ENCODE measurements around the gene CRY1. TPM values are rescaled to one million over a fixed set of nuclear protein-coding genes. Genes with fewer than 3 reads are reported as not detected.

Gene CRY1
- total and polyA plus RNA-seq, 9 of the 15 experiments (the other 6 are each of a cell fraction or from before 2014, with no cell fraction given) = 8.7 to 33.3 (median 25.2) TPM

DNA sequence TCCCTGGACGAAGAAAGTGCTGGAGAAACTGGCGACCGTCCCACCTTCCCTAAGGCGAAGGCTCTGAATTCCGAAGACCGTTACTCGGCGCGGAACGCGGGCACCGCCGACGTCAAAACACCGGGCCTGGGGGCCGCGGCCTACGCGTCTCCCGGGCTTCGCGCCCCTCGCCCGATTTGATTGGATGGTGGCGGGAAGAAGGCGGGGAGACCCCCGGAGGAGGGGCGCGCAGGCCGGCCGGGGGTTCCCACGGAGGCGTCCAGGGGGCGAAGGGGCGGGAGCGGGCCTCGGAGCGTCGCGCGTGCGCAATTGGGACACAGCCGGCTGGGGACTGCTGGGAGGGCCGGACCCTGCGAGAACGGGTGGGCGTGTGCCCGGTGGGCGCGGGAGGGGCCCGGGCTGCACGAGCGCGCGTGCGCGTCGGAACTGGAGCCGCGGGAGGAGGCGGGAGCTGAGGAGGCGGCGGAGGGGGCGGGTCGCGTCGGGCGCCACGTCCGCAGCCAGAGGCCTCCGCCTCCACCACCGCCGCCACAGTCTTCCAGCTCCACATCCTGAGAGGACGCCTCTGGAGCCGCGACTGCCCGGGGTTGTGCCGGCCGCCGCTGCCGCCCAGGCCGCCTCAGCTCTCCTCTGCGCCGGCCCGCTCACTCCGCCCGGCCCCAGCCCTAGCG lies 137.8 kb downstream of the CRY1 start, which contains the start of gene TMEM263 (continued):
- TF ChIP-seq ESRRA (IDR thresholded peaks at IDR 0.05; ENCODE audit: borderline replicate concordance, low read depth) = peak; percentile 39; the same call in 1 of the 2 replicates
- TF ChIP-seq ZNF24 (IDR thresholded peaks at IDR 0.05) = no peak
- no peak for TF ChIP-seq MAFG (tag; conservative IDR thresholded peaks at IDR 0.05)
- TF ChIP-seq HNRNPH1 (optimal IDR thresholded peaks at IDR 0.05; ENCODE audit: low read depth, low read length) = no peak
- TF ChIP-seq CTBP1 (IDR thresholded peaks at IDR 0.05; ENCODE audit: borderline replicate concordance) = peak; percentile 53; the same call in 1 of the 2 replicates
- TF ChIP-seq, protein P1, sequence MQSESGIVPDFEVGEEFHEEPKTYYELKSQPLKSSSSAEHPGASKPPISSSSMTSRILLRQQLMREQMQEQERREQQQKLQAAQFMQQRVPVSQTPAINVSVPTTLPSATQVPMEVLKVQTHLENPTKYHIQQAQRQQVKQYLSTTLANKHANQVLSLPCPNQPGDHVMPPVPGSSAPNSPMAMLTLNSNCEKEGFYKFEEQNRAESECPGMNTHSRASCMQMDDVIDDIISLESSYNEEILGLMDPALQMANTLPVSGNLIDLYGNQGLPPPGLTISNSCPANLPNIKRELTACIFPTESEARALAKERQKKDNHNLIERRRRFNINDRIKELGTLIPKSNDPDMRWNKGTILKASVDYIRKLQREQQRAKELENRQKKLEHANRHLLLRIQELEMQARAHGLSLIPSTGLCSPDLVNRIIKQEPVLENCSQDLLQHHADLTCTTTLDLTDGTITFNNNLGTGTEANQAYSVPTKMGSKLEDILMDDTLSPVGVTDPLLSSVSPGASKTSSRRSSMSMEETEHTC (IDR thresholded peaks at IDR 0.05) = no peak
- TF ChIP-seq ZNF140 (CRISPR knock-in tag; IDR thresholded peaks at IDR 0.05) = no peak
- TF ChIP-seq ZFP30 (CRISPR knock-in tag; IDR thresholded peaks at IDR 0.05; ENCODE audit: borderline replicate concordance) = no peak
- TF ChIP-seq, protein P2, sequence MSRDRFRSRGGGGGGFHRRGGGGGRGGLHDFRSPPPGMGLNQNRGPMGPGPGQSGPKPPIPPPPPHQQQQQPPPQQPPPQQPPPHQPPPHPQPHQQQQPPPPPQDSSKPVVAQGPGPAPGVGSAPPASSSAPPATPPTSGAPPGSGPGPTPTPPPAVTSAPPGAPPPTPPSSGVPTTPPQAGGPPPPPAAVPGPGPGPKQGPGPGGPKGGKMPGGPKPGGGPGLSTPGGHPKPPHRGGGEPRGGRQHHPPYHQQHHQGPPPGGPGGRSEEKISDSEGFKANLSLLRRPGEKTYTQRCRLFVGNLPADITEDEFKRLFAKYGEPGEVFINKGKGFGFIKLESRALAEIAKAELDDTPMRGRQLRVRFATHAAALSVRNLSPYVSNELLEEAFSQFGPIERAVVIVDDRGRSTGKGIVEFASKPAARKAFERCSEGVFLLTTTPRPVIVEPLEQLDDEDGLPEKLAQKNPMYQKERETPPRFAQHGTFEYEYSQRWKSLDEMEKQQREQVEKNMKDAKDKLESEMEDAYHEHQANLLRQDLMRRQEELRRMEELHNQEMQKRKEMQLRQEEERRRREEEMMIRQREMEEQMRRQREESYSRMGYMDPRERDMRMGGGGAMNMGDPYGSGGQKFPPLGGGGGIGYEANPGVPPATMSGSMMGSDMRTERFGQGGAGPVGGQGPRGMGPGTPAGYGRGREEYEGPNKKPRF (IDR thresholded peaks at IDR 0.05; ENCODE audit: low read depth, low read length) = no peak
- TF ChIP-seq FOSL1 (tag; conservative IDR thresholded peaks at IDR 0.05) = no peak
- no peak for TF ChIP-seq PPARD (CRISPR knock-in tag; IDR thresholded peaks at IDR 0.05)
- TF ChIP-seq ZNF124 (CRISPR knock-in tag; IDR thresholded peaks at IDR 0.05) = no peak
- TF ChIP-seq ZBED1 (IDR thresholded peaks at IDR 0.05) = no peak
- TF ChIP-seq PRPF4 (IDR thresholded peaks at IDR 0.05; ENCODE audit: insufficient read depth, low read depth, low read length, poor library complexity, severe bottlenecking) = no peak
- 0 out of 2 replicates have a peak, but pooled peaks have one; percentile 42 for TF ChIP-seq ELF2 (CRISPR knock-in tag; IDR thresholded peaks at IDR 0.05)
- no peak for TF ChIP-seq ZFP1 (CRISPR knock-in tag; IDR thresholded peaks at IDR 0.05)
- no peak for TF ChIP-seq NR2C1 (IDR thresholded peaks at IDR 0.05)
- no peak for TF ChIP-seq NR2C1 (tag; IDR thresholded peaks at IDR 0.05)
- no peak for TF ChIP-seq ZKSCAN8 (CRISPR knock-in tag; IDR thresholded peaks at IDR 0.05)
- no peak for TF ChIP-seq ZC3H11A (IDR thresholded peaks at IDR 0.05; ENCODE audit: low read depth, low read length)
- no peak for TF ChIP-seq RFX7 (CRISPR knock-in tag; IDR thresholded peaks at IDR 0.05)
- peak; percentile 97 for TF ChIP-seq POLR2G (IDR thresholded peaks at IDR 0.05; ENCODE audit: low read depth, low read length)
- peak; percentile 60; the same call in 1 of the 2 replicates for TF ChIP-seq KAT7 (CRISPR knock-in tag; IDR thresholded peaks at IDR 0.05; ENCODE audit: borderline replicate concordance)
- no peak for TF ChIP-seq ZNF232 (CRISPR knock-in tag; IDR thresholded peaks at IDR 0.05)
- no peak for TF ChIP-seq PHTF2 (CRISPR knock-in tag; IDR thresholded peaks at IDR 0.05)
- peak; percentile 77; the same call in 1 of the 2 replicates for TF ChIP-seq LCOR (CRISPR knock-in tag; IDR thresholded peaks at IDR 0.05)
- TF ChIP-seq CBFA2T2 (conservative IDR thresholded peaks at IDR 0.05) = no peak
- no peak for TF ChIP-seq NFXL1 (CRISPR knock-in tag; IDR thresholded peaks at IDR 0.05)

Measured in K562 (cell line).